ENCODE results near the gene LRRFIP2. TPM values are rescaled to one million over a fixed set of nuclear protein-coding genes. Genes with fewer than 3 reads are reported as not detected.

The LRRFIP2 gene
- total and polyA plus RNA-seq, 2 donors (not counting 1 experiment from before 2014, with no cell fraction given): 8.6 to 49.2 TPM

DNA sequence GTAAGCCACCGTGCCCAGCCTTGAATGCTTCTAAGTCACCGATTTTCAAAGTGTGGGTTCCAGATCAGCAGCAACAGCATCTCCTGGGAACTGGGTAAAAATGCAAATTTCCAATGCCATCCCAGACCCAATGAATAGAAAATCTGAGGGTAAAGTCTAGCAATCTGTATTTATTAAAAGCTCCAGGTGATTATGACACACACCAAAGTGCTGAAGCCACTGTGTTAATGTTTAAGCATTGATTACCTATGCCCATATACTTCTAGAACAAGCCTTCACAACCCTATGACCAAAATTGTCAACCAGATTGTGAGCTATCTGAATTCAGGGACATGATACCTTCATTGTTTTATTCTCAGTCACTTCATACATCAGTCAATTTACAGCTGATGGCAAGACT, 86.5 kb downstream of the LRRFIP2 start:
- ChIA-PET POLR2A (no interaction called here), CTCF (interaction anchor here (1.3 kb wide), 1 partner anchor 126 kb away, joined by 4 read pairs; no protein-coding TSS in a partner anchor)
- H3K4me1 Mint-ChIP-seq: peaks cover 3% of the 10 kb centered on the region
- intact Hi-C loops (cut with micrococcal nuclease): no loop called here
- H3K9me3 Mint-ChIP-seq (ENCODE audit: insufficient read depth): no peaks in the 10 kb centered on the region
- Histone ChIP-seq H3K36me3 (replicated peaks in 1 of 2; ENCODE audit: control extremely low read depth in 1 of 2, control insufficient read depth in 1 of 2, extremely low read depth in 1 of 2, insufficient read depth in 2 of 2, low read length in 1 of 2) (peaks cover 4 to 8% of the 10 kb centered on the region in 2 experiments), H3K9me3 (ENCODE audit: control extremely low read depth in 1 of 3, control insufficient read depth in 2 of 3, insufficient read depth in 1 of 3, low read length in 2 of 3) (no peaks in the 10 kb centered on the region), H3K4me1 (ENCODE audit: control insufficient read depth in 2 of 2, insufficient read depth in 2 of 2, low read length in 2 of 2) (no peaks in the 10 kb centered on the region), H3K79me2 (ENCODE audit: control insufficient read depth, insufficient read depth, low read length) (no peaks in the 10 kb centered on the region), H3K27ac (ENCODE audit: low read length in 2 of 2) (no peak overlapping the region), H3K9ac (ENCODE audit: low read length) (no peak overlapping the region), H3K4me3 (ENCODE audit: control extremely low read depth in 1 of 5, extremely low read depth in 1 of 5, insufficient read depth in 1 of 5, low read depth in 2 of 5, low read length in 4 of 5) (no peak overlapping the region), H3K27me3 (replicated peaks in 1 of 4; ENCODE audit: control extremely low read depth in 1 of 4, control insufficient read depth in 3 of 4, insufficient read depth in 4 of 4, low read length in 3 of 4) (no peaks in the 10 kb centered on the region), H4K20me1 (ENCODE audit: control insufficient read depth, insufficient read depth, low read length, poor library complexity, severe bottlenecking) (no peaks in the 10 kb centered on the region), H2AFZ (ENCODE audit: insufficient read depth, low read depth, low read length, poor library complexity, severe bottlenecking) (no peak overlapping the region), H3K4me2 (replicated peaks; ENCODE audit: low read depth, low read length, poor library complexity, severe bottlenecking) (no peak overlapping the region)
- TF ChIP-seq EZH2 (IDR thresholded peaks at IDR 0.05; ENCODE audit: borderline replicate concordance, insufficient read depth, low read depth, low read length, poor library complexity, severe bottlenecking) (no peak), CTCF (IDR thresholded peaks at IDR 0.05) (no peak)
- no peak for DNase-seq
- WGBS (ENCODE audit: insufficient coverage): no CpG with 5 or more reads among the region's 2 CpGs
- H3K4me3 Mint-ChIP-seq: no peak overlapping the region
- ATAC-seq (ENCODE audit: low read depth): no peak
- no peaks in the 10 kb centered on the region for H3K27me3 Mint-ChIP-seq
- H3K27ac Mint-ChIP-seq: no peak overlapping the region

- WGBS (ENCODE audit: insufficient coverage): 100% methylated on average over 4 of the region's 6 CpGs
- H3K4me3 ChIP-seq (ENCODE audit: control extremely low read depth in 1 of 5, extremely low read depth in 1 of 5, insufficient read depth in 1 of 5, low read depth in 2 of 5, low read length in 4 of 5): no peak overlapping the region
- H3K27ac Mint-ChIP-seq: no peak overlapping the region
- no peak for TF ChIP-seq EZH2 (IDR thresholded peaks at IDR 0.05; ENCODE audit: borderline replicate concordance, insufficient read depth, low read depth, low read length, poor library complexity, severe bottlenecking)
- no peak for TF ChIP-seq CTCF (IDR thresholded peaks at IDR 0.05)
- H3K27me3 ChIP-seq (replicated peaks in 1 of 4; ENCODE audit: control extremely low read depth in 1 of 4, control insufficient read depth in 3 of 4, insufficient read depth in 4 of 4, low read length in 3 of 4): no peaks in the 10 kb centered on the region
- no peaks in the 10 kb centered on the region for H4K20me1 ChIP-seq (ENCODE audit: control insufficient read depth, insufficient read depth, low read length, poor library complexity, severe bottlenecking)
- no peaks in the 10 kb centered on the region for H3K27me3 Mint-ChIP-seq
- peaks cover 0 to 15% of the 10 kb centered on the region in 2 experiments for H3K36me3 ChIP-seq (replicated peaks in 1 of 2; ENCODE audit: control extremely low read depth in 1 of 2, control insufficient read depth in 1 of 2, extremely low read depth in 1 of 2, insufficient read depth in 2 of 2, low read length in 1 of 2)
- ATAC-seq (ENCODE audit: low read depth) (no peak), DNase-seq (no peak)
- no peak overlapping the region for H3K4me3 Mint-ChIP-seq
- CTCF ChIA-PET: no interaction called here
- no peaks in the 10 kb centered on the region for H3K9me3 ChIP-seq (ENCODE audit: control extremely low read depth in 1 of 3, control insufficient read depth in 2 of 3, insufficient read depth in 1 of 3, low read length in 2 of 3)
- POLR2A ChIA-PET: no interaction called here
- H3K27ac ChIP-seq (ENCODE audit: low read length in 2 of 2): no peak overlapping the region
- no peaks in the 10 kb centered on the region for H3K4me1 ChIP-seq (ENCODE audit: control insufficient read depth in 2 of 2, insufficient read depth in 2 of 2, low read length in 2 of 2)
- H3K79me2 ChIP-seq (ENCODE audit: control insufficient read depth, insufficient read depth, low read length): no peaks in the 10 kb centered on the region
- no peak overlapping the region for H2AFZ ChIP-seq (ENCODE audit: insufficient read depth, low read depth, low read length, poor library complexity, severe bottlenecking)
- H3K9ac ChIP-seq (ENCODE audit: low read length): no peak overlapping the region
- no peaks in the 10 kb centered on the region for H3K9me3 Mint-ChIP-seq (ENCODE audit: insufficient read depth)
- H3K4me1 Mint-ChIP-seq: peaks cover 3% of the 10 kb centered on the region
- no peak overlapping the region for H3K4me2 ChIP-seq (replicated peaks; ENCODE audit: low read depth, low read length, poor library complexity, severe bottlenecking)
- intact Hi-C loops (cut with micrococcal nuclease): no loop called here
Observed at GRCh38 chr3:37086918-37087317, 87.5 kb downstream of the LRRFIP2 start.

Measured in B cell (primary cell).